ENCODE results near the gene TTLL12. TPM values are rescaled to one million over a fixed set of nuclear protein-coding genes. Genes with fewer than 3 reads are reported as not detected.

The TTLL12 gene
- total and polyA plus RNA-seq, 2 experiments from 2014 or later = 46.7 to 147 TPM

DNA sequence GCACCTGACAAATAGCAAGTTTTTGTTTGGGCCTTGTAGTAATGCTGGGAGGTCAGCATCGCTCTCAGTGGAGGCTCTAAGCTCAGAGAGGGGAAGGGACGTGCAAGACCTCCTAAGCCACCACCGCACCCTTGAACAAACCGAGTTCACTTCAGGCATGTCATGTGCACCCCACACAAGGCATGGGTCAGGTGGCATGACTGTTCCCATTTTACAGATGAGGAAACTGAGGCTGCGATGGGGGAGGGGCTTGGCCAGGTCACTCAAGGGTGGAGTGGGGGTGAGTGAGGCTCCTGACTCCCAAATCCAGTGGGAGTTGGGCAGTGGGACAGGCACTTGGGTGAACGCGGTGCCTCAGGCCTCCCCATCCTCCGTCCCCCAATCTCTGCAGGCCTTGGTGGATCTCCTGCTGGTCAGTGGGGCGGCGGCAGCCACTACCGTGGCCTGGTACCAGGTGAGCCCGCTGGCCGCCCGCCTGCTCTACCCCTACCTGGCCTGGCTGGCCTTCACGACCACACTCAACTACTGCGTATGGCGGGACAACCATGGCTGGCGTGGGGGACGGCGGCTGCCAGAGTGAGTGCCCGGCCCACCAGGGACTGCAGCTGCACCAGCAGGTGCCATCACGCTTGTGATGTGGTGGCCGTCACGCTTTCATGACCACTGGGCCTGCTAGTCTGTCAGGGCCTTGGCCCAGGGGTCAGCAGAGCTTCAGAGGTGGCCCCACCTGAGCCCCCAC is 24.4 kb downstream of the TTLL12 start:
- DNase-seq (ENCODE audit: low spot score) (no peak), ATAC-seq (no peak)
- Mint-ChIP-seq H3K27me3 (ENCODE audit: insufficient read depth, low read depth, poor library complexity) (peaks cover 11% of the 10 kb centered on the region), H3K4me3 (no peak overlapping the region), H3K9me3 (peaks cover 3% of the 10 kb centered on the region; the same call in 1 of the 3 replicates), H3K36me3 (ENCODE audit: low read depth) (peaks cover 11% of the 10 kb centered on the region), H3K4me1 (peaks cover 3% of the 10 kb centered on the region; the same call in 2 of the 3 replicates), H3K27ac (no peak overlapping the region)
- H3K9me2 ChIP-seq (ENCODE audit: insufficient read depth) = no peaks in the 10 kb centered on the region
- no peaks in the 10 kb centered on the region for H4K20me1 ChIP-seq (replicated peaks; ENCODE audit: insufficient read depth)
- no peak overlapping the region for H3K4me3 ChIP-seq
- no peak overlapping the region for H3K4me2 ChIP-seq
- H3K4me1 ChIP-seq (ENCODE audit: insufficient read depth) = no peaks in the 10 kb centered on the region
- TF ChIP-seq, protein P1, sequence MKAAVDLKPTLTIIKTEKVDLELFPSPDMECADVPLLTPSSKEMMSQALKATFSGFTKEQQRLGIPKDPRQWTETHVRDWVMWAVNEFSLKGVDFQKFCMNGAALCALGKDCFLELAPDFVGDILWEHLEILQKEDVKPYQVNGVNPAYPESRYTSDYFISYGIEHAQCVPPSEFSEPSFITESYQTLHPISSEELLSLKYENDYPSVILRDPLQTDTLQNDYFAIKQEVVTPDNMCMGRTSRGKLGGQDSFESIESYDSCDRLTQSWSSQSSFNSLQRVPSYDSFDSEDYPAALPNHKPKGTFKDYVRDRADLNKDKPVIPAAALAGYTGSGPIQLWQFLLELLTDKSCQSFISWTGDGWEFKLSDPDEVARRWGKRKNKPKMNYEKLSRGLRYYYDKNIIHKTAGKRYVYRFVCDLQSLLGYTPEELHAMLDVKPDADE (IDR thresholded peaks at IDR 0.05) = no peak
- TF ChIP-seq NANOG (IDR thresholded peaks at IDR 0.05; ENCODE audit: borderline replicate concordance) (no peak), EZH2phosphoT487 (IDR thresholded peaks at IDR 0.05; ENCODE audit: unreplicated experiment) (no peak), JUNB (IDR thresholded peaks at IDR 0.05; ENCODE audit: unreplicated experiment) (no peak), CREB1 (CRISPR knock-in tag; IDR thresholded peaks at IDR 0.05; ENCODE audit: low read depth) (no peak), STAT1 (IDR thresholded peaks at IDR 0.05; ENCODE audit: unreplicated experiment) (no peak), ZNF331 (CRISPR knock-in tag; IDR thresholded peaks at IDR 0.05; ENCODE audit: low read depth) (no peak), EZH2 (IDR thresholded peaks at IDR 0.05; ENCODE audit: low read depth, unreplicated experiment) (no peak), ZNF114 (CRISPR knock-in tag; IDR thresholded peaks at IDR 0.05) (no peak)
- TF ChIP-seq, protein P2, sequence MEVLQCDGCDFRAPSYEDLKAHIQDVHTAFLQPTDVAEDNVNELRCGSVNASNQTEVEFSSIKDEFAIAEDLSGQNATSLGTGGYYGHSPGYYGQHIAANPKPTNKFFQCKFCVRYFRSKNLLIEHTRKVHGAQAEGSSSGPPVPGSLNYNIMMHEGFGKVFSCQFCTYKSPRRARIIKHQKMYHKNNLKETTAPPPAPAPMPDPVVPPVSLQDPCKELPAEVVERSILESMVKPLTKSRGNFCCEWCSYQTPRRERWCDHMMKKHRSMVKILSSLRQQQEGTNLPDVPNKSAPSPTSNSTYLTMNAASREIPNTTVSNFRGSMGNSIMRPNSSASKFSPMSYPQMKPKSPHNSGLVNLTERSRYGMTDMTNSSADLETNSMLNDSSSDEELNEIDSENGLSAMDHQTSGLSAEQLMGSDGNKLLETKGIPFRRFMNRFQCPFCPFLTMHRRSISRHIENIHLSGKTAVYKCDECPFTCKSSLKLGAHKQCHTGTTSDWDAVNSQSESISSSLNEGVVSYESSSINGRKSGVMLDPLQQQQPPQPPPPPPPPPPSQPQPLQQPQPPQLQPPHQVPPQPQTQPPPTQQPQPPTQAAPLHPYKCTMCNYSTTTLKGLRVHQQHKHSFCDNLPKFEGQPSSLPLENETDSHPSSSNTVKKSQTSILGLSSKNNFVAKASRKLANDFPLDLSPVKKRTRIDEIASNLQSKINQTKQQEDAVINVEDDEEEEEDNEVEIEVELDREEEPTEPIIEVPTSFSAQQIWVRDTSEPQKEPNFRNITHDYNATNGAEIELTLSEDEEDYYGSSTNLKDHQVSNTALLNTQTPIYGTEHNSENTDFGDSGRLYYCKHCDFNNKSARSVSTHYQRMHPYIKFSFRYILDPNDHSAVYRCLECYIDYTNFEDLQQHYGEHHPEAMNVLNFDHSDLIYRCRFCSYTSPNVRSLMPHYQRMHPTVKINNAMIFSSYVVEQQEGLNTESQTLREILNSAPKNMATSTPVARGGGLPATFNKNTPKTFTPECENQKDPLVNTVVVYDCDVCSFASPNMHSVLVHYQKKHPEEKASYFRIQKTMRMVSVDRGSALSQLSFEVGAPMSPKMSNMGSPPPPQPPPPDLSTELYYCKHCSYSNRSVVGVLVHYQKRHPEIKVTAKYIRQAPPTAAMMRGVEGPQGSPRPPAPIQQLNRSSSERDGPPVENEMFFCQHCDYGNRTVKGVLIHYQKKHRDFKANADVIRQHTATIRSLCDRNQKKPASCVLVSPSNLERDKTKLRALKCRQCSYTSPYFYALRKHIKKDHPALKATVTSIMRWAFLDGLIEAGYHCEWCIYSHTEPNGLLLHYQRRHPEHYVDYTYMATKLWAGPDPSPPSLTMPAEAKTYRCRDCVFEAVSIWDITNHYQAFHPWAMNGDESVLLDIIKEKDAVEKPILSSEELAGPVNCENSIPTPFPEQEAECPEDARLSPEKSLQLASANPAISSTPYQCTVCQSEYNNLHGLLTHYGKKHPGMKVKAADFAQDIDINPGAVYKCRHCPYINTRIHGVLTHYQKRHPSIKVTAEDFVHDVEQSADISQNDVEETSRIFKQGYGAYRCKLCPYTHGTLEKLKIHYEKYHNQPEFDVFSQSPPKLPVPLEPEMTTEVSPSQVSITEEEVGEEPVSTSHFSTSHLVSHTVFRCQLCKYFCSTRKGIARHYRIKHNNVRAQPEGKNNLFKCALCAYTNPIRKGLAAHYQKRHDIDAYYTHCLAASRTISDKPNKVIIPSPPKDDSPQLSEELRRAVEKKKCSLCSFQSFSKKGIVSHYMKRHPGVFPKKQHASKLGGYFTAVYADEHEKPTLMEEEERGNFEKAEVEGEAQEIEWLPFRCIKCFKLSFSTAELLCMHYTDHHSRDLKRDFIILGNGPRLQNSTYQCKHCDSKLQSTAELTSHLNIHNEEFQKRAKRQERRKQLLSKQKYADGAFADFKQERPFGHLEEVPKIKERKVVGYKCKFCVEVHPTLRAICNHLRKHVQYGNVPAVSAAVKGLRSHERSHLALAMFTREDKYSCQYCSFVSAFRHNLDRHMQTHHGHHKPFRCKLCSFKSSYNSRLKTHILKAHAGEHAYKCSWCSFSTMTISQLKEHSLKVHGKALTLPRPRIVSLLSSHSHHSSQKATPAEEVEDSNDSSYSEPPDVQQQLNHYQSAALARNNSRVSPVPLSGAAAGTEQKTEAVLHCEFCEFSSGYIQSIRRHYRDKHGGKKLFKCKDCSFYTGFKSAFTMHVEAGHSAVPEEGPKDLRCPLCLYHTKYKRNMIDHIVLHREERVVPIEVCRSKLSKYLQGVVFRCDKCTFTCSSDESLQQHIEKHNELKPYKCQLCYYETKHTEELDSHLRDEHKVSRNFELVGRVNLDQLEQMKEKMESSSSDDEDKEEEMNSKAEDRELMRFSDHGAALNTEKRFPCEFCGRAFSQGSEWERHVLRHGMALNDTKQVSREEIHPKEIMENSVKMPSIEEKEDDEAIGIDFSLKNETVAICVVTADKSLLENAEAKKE (CRISPR knock-in tag; IDR thresholded peaks at IDR 0.05) = no peak
- TF ChIP-seq, protein P3, sequence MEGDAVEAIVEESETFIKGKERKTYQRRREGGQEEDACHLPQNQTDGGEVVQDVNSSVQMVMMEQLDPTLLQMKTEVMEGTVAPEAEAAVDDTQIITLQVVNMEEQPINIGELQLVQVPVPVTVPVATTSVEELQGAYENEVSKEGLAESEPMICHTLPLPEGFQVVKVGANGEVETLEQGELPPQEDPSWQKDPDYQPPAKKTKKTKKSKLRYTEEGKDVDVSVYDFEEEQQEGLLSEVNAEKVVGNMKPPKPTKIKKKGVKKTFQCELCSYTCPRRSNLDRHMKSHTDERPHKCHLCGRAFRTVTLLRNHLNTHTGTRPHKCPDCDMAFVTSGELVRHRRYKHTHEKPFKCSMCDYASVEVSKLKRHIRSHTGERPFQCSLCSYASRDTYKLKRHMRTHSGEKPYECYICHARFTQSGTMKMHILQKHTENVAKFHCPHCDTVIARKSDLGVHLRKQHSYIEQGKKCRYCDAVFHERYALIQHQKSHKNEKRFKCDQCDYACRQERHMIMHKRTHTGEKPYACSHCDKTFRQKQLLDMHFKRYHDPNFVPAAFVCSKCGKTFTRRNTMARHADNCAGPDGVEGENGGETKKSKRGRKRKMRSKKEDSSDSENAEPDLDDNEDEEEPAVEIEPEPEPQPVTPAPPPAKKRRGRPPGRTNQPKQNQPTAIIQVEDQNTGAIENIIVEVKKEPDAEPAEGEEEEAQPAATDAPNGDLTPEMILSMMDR (conservative IDR thresholded peaks at IDR 0.05; ENCODE audit: low read depth in 2 of 2) = no peak
- TF ChIP-seq, protein P4, sequence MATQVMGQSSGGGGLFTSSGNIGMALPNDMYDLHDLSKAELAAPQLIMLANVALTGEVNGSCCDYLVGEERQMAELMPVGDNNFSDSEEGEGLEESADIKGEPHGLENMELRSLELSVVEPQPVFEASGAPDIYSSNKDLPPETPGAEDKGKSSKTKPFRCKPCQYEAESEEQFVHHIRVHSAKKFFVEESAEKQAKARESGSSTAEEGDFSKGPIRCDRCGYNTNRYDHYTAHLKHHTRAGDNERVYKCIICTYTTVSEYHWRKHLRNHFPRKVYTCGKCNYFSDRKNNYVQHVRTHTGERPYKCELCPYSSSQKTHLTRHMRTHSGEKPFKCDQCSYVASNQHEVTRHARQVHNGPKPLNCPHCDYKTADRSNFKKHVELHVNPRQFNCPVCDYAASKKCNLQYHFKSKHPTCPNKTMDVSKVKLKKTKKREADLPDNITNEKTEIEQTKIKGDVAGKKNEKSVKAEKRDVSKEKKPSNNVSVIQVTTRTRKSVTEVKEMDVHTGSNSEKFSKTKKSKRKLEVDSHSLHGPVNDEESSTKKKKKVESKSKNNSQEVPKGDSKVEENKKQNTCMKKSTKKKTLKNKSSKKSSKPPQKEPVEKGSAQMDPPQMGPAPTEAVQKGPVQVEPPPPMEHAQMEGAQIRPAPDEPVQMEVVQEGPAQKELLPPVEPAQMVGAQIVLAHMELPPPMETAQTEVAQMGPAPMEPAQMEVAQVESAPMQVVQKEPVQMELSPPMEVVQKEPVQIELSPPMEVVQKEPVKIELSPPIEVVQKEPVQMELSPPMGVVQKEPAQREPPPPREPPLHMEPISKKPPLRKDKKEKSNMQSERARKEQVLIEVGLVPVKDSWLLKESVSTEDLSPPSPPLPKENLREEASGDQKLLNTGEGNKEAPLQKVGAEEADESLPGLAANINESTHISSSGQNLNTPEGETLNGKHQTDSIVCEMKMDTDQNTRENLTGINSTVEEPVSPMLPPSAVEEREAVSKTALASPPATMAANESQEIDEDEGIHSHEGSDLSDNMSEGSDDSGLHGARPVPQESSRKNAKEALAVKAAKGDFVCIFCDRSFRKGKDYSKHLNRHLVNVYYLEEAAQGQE (IDR thresholded peaks at IDR 0.05; ENCODE audit: unreplicated experiment) = no peak
- no peak overlapping the region for H3K27ac ChIP-seq (ENCODE audit: low read depth)
- H3F3A ChIP-seq (replicated peaks; ENCODE audit: low read depth) = 0 out of 2 replicates have a peak, but pooled peaks cover 5% of the 10 kb centered on the region
- no peak overlapping the region for H2AFZ ChIP-seq
- H3K79me2 ChIP-seq (replicated peaks; ENCODE audit: insufficient read depth) = no peaks in the 10 kb centered on the region
- no peaks in the 10 kb centered on the region for H3K27me3 ChIP-seq (ENCODE audit: insufficient read depth)
- H3K36me3 ChIP-seq (ENCODE audit: insufficient read depth) = no peaks in the 10 kb centered on the region

All from GM23338 (cell line).